BJ (cell line): ENCODE results near the gene CFDP1. TPM values are rescaled to one million over a fixed set of nuclear protein-coding genes. Genes with fewer than 3 reads are reported as not detected.
A peak's percentile ranks its signal among the peaks of the same experiment; 100 is the strongest.
"Not testable (repeated sequence)": the region's sequence is repeated elsewhere in the genome, so short reads cannot be mapped to it uniquely, and the experiment has no call there.

Source experiments
- CTCF ChIA-PET: fragments of 350-600 bp; formaldehyde crosslinking; extraction: SDS; loops from one replicate; lab custom pipeline; 2021; ENCODE audit warnings: antibody characterized with exemption, inconsistent platforms; lab: Yijun Ruan, JAX
- POLR2A ChIA-PET: fragments of 300-600 bp; sonication (Branson Sonifier 250); formaldehyde crosslinking; extraction: SDS; loops from one replicate; lab custom pipeline; 2021; ENCODE audit warnings: antibody characterized with exemption; lab: Charles Lee
- DNase-seq: peaks from one replicate; pipeline ENCODE4 v3.0.0-alpha.2; 2011; ENCODE audit warnings: low read depth
- H3K27me3 ChIP-seq: 2 replicates; pipeline ENCODE4 v1.6.0; 2011; ENCODE audit warnings: low read length; ENCODE audit not compliant: control insufficient read depth, insufficient read depth
- H3K36me3 ChIP-seq: 2 replicates; pipeline ENCODE4 v1.5.1; 2011; ENCODE audit warnings: low read length; ENCODE audit not compliant: control insufficient read depth, insufficient read depth
- H3K4me3 ChIP-seq: 2 replicates; pipeline ENCODE4 v1.5.1; 2011; ENCODE audit warnings: low read depth, mild to moderate bottlenecking, control low read depth, low read length
- CTCF ChIP-seq: IDR thresholded peaks from 2 replicates; pipeline ENCODE4 v1.5.1; 2011; ENCODE audit warnings: low read depth, mild to moderate bottlenecking, control low read depth, inconsistent platforms, low read length, moderate library complexity; ENCODE audit not compliant: insufficient read depth
- polyA plus RNA-seq: library from polyadenylated mRNA; depleted of rRNA; stranded (reverse); fragments of >200 nt; gene quantifications from 2 replicates; pipeline ENCODE4 v1.2.3, GENCODE V29; 2011

CFDP1 gene
- polyA plus RNA-seq, 1 experiment = 10.9 TPM

DNA sequence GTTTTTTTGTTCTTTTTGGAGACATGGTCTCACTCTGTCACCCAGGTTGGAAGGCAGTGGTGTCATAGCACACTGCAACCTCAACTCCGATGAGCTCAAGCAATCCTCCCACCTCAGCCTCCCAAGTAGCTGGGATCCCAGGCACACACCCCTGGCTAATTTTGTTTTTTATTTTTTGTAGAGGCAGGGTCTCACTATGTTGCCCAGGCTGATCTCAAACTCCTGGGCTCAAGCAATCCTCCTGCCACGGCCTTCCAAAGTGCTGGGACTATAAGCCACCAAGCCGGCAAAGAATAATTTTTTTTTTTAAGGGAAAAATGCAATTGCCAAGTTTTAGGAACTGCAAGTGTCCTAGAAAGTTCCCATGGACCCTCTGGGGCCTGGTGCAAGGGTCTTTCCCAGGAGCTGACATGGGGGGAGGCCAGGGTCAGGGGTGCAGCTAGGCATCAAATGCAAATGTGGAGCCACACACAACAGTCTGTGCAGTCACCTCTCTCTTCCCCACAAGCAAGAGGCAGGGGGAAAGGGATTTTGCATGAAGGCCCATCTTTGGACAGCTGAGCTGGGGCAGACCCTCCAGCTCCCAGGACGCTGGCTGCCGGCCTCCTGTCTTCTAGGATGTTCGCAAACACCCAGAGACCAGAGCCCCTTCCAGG, 161.7 kb downstream of the CFDP1 start:
- no peaks in the 10 kb centered on the region for H3K36me3 ChIP-seq
- DNase-seq = no peak
- no peak overlapping the region for H3K4me3 ChIP-seq
- TF ChIP-seq CTCF = no peak
- POLR2A ChIA-PET = no interaction called here
- CTCF ChIA-PET = no interaction called here
- no peaks in the 10 kb centered on the region for H3K27me3 ChIP-seq

GRCh38 chr16:75269358-75269757, 163.9 kb downstream of the CFDP1 start:
- DNase-seq, CTCF ChIA-PET, POLR2A ChIA-PET, H3K27me3 ChIP-seq, H3K36me3 ChIP-seq, H3K4me3 ChIP-seq: not testable (repeated sequence)

- DNase-seq = no peak
These were observed 165.6 kb downstream of the CFDP1 start for GRCh38 chr16:75267631-75268264.

GRCh38 chr16:75266738-75267630, 166.3 kb downstream of the CFDP1 start:
- ChIA-PET POLR2A (no interaction called here), CTCF (interaction anchor here (0.5 to 3.0 kb wide), 2 partner anchors 33 to 49 kb away, joined by 3 to 8 read pairs; no protein-coding TSS in a partner anchor)
- TF ChIP-seq CTCF = no peak
- peaks cover 15% of the 10 kb centered on the region for H3K36me3 ChIP-seq
- no peaks in the 10 kb centered on the region for H3K27me3 ChIP-seq
- H3K4me3 ChIP-seq = no peak overlapping the region
- no peak for DNase-seq

More at GRCh38 chr16:75267631-75268264, 165.6 kb downstream of the CFDP1 start:
- POLR2A ChIA-PET = no interaction called here
- peaks cover 13% of the 10 kb centered on the region for H3K36me3 ChIP-seq
- H3K27me3 ChIP-seq = no peaks in the 10 kb centered on the region
- no peak for TF ChIP-seq CTCF
- CTCF ChIA-PET = interaction anchor here (0.8 to 3.0 kb wide), 2 partner anchors 34 to 197 kb away, joined by 3 to 8 read pairs; no protein-coding TSS in a partner anchor
- no peak overlapping the region for H3K4me3 ChIP-seq

DNA sequence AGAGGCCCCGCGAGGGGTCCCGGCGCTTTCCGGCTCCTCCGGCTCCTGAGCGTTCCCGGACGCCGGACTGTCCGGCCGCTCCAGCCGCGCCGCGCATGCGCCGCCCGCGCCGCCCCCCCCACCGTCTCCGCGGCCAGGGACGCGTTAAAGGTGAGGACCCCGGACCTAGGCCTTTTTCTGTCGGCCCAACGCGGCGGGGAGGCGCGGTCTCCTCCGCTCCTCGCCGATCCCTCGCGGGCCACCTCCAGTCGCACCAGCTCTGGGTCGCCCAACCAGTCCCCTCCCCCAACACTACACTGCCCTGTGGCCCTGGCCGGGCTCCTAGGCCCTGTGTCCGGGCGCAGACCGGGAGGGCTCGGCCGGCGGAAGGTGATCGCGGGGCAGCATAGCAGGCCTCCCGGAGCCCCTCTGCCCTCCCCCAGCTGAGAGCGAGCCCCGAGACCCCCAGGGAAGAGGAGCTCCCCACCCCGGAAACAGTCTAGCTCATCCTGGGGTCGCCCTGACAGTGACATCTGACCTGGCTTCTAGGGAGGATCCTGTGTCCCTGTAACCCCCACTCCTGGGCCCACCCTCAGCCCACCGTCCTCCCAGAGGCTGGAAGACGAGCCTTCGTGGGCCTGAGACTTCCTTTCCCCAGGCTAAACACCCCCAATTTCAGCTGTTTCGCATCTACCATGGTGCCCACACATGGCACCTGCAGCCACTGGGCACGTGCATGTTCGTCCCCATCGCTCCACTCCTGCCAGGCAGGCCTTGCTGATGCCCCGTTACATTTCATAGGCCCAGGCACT, 167.2 kb downstream of the CFDP1 start:
- no peak for DNase-seq
- Histone ChIP-seq H3K36me3 (peaks cover 17% of the 10 kb centered on the region), H3K27me3 (no peaks in the 10 kb centered on the region), H3K4me3 (peak overlapping the region; percentile 98)
- ChIA-PET POLR2A (no interaction called here), CTCF (interaction anchor here (1.3 to 3.0 kb wide), 2 partner anchors 27 to 32 kb away, joined by 5 to 8 read pairs; no protein-coding TSS in a partner anchor)
- TF ChIP-seq CTCF = no peak
